ENCODE data around the gene KIAA0825.
"Not testable (repeated sequence)": the region's sequence is repeated elsewhere in the genome, so short reads cannot be mapped to it uniquely, and the experiment has no call there.

Gene KIAA0825

DNA sequence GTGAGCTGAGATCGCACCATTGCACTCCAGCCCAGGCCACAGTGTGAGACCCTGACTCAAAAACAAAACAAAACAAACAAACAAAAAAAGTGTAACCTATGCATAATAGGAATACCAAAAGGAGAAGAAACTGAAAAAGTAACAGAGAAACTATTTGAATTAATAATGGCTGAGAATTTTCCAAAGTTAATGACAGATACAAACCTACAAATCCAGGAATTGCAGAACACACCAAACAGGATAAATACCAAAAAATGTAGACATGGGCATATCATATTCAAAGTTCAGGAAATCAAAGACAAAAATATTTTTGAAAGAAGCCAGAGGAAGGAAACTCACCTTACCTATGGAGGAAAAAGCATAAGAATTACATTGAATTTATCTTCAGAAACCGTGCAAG is 493.3 kb downstream of the KIAA0825 start:
- DNase-seq (ENCODE audit: low read depth, low spot score) = no peak
- no peaks in the 10 kb centered on the region for H3K36me3 ChIP-seq (ENCODE audit: insufficient read depth, insufficient read length, low read length)
- H3K9me3 ChIP-seq (ENCODE audit: insufficient read depth, low read length) = 0 out of 2 replicates have a peak, but pooled peaks cover 6% of the 10 kb centered on the region
- no peak for TF ChIP-seq SUZ12 (IDR thresholded peaks at IDR 0.05; ENCODE audit: extremely low read depth, insufficient read depth, insufficient read length)
- TF ChIP-seq ZNF274 (IDR thresholded peaks at IDR 0.05; ENCODE audit: low read depth, low read length) = no peak
- no peak for TF ChIP-seq YY1 (IDR thresholded peaks at IDR 0.05; ENCODE audit: insufficient read depth, insufficient read length)
- no peaks in the 10 kb centered on the region for H3K27me3 ChIP-seq (ENCODE audit: insufficient read depth, insufficient read length)
- no peak overlapping the region for H3K9ac ChIP-seq (ENCODE audit: insufficient read length, low read depth)
- no peak overlapping the region for H3K4me3 ChIP-seq (ENCODE audit: insufficient read length, low read depth)
- peaks cover 3% of the 10 kb centered on the region for H3K4me1 ChIP-seq (ENCODE audit: insufficient read depth, insufficient read length)

- peaks cover 21% of the 10 kb centered on the region; the same call in 1 of the 2 replicates for H3K9me3 ChIP-seq (ENCODE audit: insufficient read depth, low read length)
- not testable (repeated sequence) for H3K4me1 ChIP-seq (ENCODE audit: insufficient read depth, insufficient read length); H3K27me3 ChIP-seq (ENCODE audit: insufficient read depth, insufficient read length); H3K9ac ChIP-seq (ENCODE audit: insufficient read length, low read depth); DNase-seq (ENCODE audit: low read depth, low spot score); H3K4me3 ChIP-seq (ENCODE audit: insufficient read length, low read depth); H3K36me3 ChIP-seq (ENCODE audit: insufficient read depth, insufficient read length, low read length)
Observed at GRCh38 chr5:94116317-94116716, 502.1 kb downstream of the KIAA0825 start.

DNA sequence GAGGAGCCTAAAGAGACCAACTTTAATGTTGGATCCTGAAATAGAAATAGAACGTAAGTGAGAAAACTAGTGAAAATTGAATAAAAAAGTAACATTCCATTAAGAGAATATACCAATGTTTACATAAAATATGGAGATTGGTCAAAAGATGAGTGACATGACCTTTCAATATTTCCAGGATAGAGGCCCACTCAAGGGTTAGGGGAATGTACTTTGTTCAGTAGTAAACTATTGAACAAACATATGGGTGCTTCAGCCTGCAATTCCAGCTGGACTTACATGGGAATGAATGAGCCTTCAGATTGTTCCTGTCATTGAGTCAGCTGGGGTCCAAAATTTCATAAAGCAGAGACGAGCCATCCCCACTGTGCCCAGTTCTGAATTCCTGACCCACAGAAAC is 505.3 kb downstream of the KIAA0825 start:
- DNase-seq (ENCODE audit: low read depth, low spot score) = no peak
- no peaks in the 10 kb centered on the region for H3K27me3 ChIP-seq (ENCODE audit: insufficient read depth, insufficient read length)
- TF ChIP-seq ZNF274 (IDR thresholded peaks at IDR 0.05; ENCODE audit: low read depth, low read length) = no peak
- no peak for TF ChIP-seq SUZ12 (IDR thresholded peaks at IDR 0.05; ENCODE audit: extremely low read depth, insufficient read depth, insufficient read length)
- TF ChIP-seq YY1 (IDR thresholded peaks at IDR 0.05; ENCODE audit: insufficient read depth, insufficient read length) = no peak
- H3K36me3 ChIP-seq (ENCODE audit: insufficient read depth, insufficient read length, low read length) = no peaks in the 10 kb centered on the region
- H3K4me3 ChIP-seq (ENCODE audit: insufficient read length, low read depth) = no peak overlapping the region
- no peak overlapping the region for H3K9ac ChIP-seq (ENCODE audit: insufficient read length, low read depth)
- peaks cover 21% of the 10 kb centered on the region; the same call in 1 of the 2 replicates for H3K9me3 ChIP-seq (ENCODE audit: insufficient read depth, low read length)
- no peaks in the 10 kb centered on the region for H3K4me1 ChIP-seq (ENCODE audit: insufficient read depth, insufficient read length)

DNA sequence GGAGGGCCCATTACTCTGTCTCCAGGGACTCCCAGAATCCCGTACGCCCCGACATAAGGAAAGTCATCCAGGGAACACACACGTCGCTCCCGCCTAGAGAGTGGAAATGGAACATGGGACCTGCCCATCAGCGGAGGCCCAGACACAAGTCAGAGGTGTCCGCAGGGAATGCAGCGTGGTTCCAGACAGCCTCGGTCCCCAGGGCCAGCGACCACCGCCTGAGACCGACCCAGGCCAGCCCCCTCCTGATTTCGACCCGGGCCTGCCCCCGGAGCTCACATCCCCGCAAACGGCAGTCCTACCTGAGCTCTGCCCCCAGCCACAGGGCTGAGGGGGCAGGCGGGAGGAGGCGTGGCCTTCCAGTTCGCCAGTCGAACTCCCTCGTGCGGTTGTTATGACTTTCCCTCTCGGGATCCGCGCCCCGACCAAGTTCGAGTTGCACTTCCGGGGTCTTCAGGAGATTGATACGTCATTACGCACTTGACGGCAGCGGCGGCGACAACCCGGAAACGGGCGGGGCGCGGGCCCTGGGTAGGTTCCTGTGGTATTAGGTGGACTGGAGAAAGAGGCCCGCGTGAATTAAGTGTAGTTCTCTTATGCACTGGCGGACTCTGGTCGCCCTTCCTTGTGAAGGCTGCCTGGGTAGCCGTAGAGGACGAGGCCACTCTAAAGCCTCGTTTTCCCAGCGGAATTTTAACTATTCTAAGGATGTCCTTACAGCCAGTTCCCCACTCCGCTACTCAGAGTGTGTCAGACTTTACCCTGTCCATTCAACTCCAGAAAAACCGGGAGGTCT is 507.0 kb downstream of the KIAA0825 start:
- peak overlapping the region; percentile 77 for H3K4me3 ChIP-seq (ENCODE audit: insufficient read length, low read depth)
- peaks cover 10% of the 10 kb centered on the region; the same call in 1 of the 2 replicates for H3K9me3 ChIP-seq (ENCODE audit: insufficient read depth, low read length)
- H3K9ac ChIP-seq (ENCODE audit: insufficient read length, low read depth) = peak overlapping the region; percentile 87
- H3K4me1 ChIP-seq (ENCODE audit: insufficient read depth, insufficient read length) = no peaks in the 10 kb centered on the region
- no peak for TF ChIP-seq YY1 (IDR thresholded peaks at IDR 0.05; ENCODE audit: insufficient read depth, insufficient read length)
- TF ChIP-seq ZNF274 (IDR thresholded peaks at IDR 0.05; ENCODE audit: low read depth, low read length) = no peak
- no peak for TF ChIP-seq SUZ12 (IDR thresholded peaks at IDR 0.05; ENCODE audit: extremely low read depth, insufficient read depth, insufficient read length)
- no peaks in the 10 kb centered on the region for H3K27me3 ChIP-seq (ENCODE audit: insufficient read depth, insufficient read length)
- H3K36me3 ChIP-seq (ENCODE audit: insufficient read depth, insufficient read length, low read length) = no peaks in the 10 kb centered on the region
- DNase-seq (ENCODE audit: low read depth, low spot score) = peak; percentile 86

- Histone ChIP-seq H3K36me3 (ENCODE audit: insufficient read depth, insufficient read length, low read length) (no peaks in the 10 kb centered on the region), H3K27me3 (ENCODE audit: insufficient read depth, insufficient read length) (no peaks in the 10 kb centered on the region), H3K4me3 (ENCODE audit: insufficient read length, low read depth) (no peak overlapping the region), H3K9ac (ENCODE audit: insufficient read length, low read depth) (no peak overlapping the region), H3K9me3 (ENCODE audit: insufficient read depth, low read length) (peaks cover 7% of the 10 kb centered on the region; the same call in 1 of the 2 replicates), H3K4me1 (ENCODE audit: insufficient read depth, insufficient read length) (no peaks in the 10 kb centered on the region)
- no peak for DNase-seq (ENCODE audit: low read depth, low spot score)
- TF ChIP-seq ZNF274 (IDR thresholded peaks at IDR 0.05; ENCODE audit: low read depth, low read length) (no peak), YY1 (IDR thresholded peaks at IDR 0.05; ENCODE audit: insufficient read depth, insufficient read length) (no peak), SUZ12 (IDR thresholded peaks at IDR 0.05; ENCODE audit: extremely low read depth, insufficient read depth, insufficient read length) (no peak)
Observed at GRCh38 chr5:94103514-94104245, 514.7 kb downstream of the KIAA0825 start.
